NK-92 (cell line): Measurements from ENCODE around the gene CAMSAP1.

Experiments used
- DNase-seq: peaks from one replicate; lab custom pipeline; 2025; ENCODE audit not compliant: unreplicated experiment; lab: John Stamatoyannopoulos, UW

CAMSAP1 gene

DNA sequence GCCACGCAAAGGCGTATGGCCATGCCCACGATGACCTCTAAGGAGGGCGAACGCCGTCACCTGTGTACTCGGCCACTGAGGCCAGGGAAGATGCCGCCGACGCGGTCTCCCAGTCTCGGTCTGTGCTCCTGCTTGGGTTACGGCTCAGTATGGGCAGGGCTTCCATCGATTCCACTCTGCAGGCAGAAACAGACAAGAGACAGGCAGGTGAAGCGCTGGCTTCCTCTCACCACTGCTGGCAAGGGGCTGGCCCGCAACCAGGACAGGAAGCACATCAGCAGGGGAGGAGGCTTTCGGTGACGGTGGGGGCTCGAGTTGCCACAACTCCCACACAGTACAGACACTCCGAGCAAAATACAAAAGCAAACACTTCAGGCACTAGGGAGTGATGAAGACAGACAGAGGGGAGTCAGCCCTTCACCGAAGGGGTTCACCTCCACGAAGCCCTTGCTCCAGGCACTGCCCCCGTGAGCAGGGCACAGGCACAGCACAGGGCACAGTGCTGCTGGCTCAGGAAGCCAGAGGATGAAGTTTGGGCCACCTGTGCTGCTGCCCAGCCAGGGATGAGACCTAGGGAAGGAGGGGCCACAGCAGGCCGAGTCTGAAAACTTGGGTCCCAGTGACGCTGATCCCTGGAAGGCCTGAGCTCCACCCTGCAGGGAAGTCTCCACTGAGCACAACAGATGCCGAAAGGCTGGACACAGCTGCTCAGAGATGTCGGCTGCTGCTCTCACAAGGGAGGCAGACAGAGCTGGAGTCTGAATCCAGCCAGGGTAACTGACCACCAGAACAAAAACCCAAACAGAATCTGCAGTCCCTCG, 91.3 kb downstream of the CAMSAP1 start:
- DNase-seq = no peak

DNA sequence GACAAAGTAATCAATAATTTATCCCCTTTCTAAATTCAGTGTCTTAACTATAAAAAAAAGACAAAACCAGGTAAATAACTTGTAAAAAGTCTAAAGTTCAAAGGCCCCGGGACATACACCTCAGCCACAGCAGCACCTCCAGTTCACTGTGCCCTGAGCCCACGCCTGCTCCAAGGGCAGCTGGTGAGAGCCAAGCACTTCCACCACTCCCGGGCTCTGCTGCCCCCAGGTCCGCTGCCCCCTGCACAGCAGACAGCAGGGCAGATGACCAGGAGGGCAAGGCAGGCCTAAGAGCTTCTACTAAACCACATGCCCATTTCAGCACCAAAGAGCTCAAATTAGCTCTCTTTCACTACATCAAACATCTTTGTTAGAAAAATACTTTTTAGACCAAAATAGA, 91.9 kb downstream of the CAMSAP1 start:
- no peak for DNase-seq

DNA sequence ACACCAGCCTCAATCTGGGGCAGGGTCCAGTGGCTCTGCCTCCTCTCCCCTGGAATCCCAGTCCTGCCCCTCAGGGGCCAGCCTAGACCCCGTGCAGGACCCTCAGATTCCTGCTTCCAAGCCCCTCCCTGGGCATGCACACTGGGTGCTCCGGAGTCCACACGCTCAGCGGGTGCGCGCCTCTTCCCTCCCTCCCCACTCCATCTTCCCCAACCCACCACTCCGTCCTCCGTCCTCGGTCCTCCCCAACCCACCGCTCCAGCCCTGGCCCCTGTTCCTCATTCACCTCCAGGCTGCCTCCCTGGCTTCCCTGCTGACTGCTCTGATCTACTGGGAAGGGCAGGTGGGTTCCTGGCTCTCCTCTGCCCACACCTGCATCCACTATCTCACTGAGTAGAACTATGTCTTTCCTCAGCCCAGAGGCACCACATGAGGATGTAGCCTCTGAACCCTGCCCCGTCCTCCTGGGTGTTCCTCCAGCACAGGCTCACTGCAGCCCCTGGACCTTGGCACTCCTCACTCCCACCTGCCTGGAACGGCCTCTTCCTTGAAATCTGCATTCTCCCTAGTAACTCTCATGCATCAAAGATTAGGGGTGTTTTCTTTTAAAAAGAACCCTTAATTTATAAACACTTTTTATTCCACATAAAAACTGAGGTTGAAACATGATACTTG, 92.8 kb downstream of the CAMSAP1 start:
- DNase-seq = no peak

DNA sequence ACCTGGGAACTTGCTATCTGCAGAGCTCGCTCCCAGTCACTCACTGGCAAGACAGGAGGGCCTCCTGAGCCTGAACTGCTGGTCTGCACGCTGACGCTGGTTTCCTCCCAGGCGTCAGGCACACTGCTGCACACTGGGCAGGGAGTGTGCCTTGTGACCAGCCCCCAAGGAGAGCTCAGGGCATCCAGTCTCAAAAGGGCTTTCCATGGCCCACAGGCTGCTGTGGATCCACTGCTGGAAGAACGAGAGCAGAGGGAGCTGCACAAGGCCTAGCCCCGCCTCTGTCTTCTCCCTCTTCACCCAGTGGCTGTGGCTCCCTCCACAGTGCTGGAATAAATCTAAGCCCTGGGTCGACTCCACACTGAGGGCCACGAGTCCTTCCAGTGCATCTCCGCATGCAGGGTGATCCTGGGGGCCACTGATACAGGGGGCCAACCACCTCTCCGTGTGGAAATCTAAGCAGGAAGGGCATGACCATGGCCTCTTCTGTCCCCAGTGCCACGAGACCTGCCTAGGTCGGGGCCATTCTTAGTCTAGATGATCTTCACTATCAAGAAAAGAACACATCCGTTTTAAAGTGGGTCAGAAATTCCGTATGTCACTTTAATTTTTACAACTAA, 93.6 kb downstream of the CAMSAP1 start:
- no peak for DNase-seq

DNA sequence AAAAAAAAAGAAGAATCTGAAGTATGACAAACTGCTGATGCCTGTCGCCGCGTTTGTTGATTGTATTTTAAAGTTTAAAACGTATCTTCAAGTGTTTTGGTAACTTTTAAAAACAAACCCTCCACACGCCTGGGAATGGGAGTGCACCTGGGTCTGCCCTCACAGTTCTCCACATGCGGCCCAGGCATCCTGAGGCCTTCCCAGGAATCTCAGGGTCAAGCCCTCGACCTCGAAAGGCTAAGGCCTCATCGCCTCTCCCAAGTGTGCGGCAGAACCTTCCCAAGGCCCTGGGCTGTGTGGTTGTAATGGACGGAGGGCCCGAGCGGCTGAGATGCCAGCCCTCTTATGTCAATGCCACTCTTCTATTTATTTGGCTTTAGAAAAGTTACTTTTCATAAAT, 94.4 kb downstream of the CAMSAP1 start:
- DNase-seq = no peak

DNA sequence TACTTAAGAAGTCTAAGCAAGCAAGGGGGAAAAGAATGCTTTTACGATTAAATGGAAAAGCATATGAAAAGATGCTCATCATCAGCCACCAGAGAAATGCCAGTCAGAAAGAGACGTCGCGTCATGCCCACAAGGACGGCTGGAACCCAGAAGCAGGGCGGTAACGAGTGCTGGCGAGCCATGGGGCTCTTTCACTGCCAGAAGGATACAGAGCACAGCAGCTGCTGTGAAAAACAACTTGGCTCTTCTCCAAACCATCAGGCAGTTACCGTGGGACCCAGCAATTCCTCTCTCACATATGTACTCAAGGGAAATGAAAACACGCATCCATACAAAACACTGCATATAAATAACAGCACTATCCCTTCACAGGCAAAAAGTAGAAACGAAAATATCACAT, 95.5 kb downstream of the CAMSAP1 start:
- DNase-seq = no peak

DNA sequence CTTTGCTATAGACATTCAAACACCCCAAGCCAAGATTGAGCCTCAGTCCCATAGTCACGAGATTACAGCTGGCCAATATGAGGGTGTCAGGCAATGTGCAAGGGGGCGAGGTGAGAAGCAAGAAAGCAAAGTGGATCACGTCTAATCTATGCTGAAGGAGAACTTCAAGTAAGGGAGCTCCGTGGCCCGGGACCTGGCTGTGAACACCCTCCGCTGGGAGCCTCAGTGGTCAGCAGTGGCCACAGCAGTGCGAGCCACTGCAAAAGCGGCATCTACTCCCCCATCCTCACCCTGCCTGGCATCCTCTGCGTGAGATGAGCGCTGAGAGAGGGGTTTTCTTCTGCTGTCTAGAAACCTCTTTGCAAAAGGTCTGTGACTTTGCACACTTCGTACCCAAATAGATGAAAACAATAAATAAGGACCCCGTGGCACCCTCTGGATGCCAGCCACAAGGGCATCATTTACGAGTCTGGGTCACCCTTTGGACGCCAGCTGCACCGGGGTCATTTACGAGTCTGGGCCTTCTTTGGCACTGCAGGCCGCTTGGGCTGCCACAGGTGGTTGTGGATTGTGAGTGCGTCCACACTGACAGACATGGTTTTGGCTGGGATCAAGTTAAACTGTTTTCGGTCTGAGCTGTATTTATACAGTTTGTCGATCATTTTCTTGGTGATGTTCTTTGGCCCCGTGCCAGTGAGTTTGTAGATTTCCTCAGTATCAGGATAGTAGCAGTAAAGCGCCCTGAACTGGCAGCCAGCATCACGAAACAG, 96.4 kb downstream of the CAMSAP1 start:
- DNase-seq = no peak

DNA sequence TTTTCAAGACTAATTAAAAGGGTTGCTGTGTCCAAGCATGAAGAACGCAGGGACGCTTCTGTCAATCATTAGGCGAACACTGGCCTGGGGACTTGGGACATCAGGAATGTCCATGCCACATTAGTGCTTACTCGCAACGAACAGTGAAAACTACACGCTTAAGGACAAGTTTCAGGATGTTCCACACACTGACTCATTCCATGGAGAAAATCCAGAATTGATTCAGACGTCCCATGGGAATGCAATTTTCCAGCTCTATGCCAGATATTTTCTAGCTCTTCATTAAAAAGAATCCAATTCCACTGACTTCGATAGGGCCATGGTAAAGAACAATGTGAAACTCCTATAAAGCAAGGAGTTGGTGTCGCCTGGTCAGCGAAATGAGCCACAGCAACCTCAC, 98.2 kb downstream of the CAMSAP1 start:
- no peak for DNase-seq

DNA sequence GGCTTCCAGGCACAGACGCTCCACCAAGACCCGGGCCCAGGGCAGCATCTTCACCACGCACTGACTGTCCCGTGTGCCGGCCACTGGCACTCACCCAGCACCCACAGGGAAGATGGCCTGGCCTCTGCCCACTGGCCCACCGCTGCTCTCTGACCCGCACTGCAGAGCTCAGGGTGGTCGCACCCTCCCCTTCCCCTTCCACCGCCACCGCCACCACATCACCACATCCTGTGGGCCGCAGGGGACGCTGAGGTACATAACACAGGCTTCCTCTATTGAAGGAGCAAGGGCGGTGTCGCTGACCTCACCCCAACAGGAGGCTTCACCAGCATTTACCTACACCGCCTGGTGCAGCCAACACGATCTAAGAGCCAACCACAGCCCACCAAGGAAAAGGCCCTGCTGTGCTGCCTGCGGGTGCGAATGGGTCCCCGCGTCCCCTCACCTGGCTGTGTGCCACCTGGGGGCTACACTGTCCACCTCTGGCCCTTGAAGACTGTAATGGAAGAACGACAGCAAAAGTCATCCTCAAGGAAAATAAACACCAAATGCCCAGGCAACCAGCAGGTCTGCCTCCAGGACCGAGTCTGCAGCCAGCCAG, 101.8 kb downstream of the CAMSAP1 start:
- no peak for DNase-seq

DNA sequence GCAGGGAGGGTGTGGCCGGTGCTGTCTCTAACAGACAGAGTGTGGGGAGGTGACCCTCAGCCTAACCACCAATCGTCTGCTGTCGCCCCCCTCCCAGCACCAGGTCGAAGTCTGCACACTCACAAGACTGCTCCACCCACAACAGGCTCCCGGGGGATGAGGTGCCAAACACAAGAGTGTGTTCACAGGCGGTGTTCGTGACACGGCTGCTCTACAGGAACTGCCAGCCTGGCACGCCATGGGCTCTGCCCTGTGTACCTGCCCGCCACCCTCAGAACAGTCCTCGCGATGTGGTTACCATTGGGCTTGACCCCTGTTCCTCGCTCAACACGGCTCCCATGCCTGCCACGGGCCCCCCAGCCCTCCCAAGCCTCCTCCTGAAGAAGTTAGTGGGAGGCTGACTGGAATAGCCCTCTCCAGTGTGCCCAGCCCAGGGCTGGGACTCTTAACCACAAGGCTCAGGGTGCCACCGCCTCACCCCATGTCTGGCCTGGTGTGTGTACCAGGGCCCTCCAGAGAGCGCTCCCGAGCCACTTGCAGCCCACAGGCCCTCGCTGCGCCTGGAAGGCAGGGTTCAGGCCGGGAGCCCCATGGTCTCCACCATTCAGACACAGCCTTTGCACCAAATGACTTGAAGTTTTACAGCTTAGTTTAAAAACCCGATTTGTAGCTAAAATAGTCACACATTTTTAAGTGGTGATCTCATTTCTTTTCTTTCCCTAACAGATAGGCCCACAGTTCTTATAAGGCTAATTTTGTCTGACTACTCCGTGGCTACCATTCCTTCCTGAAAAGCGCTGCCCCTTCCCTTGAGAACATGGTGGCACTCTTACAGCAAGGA, 102.5 kb downstream of the CAMSAP1 start:
- no peak for DNase-seq

DNA sequence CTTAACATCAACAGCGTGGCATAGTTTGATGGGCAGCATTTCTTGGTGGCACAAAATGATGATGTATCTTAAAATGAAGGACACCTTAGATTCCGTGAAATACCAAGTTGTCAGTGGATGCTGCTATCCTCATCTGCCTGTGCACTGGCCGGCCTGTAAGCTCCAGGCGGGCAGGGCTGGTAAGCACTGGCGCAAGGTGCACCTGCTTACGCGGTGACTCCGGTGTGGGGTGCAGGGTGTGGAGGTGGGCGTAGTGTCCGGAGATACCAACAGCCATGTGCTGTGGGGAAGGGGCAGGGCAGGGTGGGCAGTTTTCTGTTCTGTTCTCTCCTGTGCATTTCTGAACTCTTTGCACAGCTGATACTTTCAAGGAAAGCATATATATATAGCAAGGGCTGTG, 103.9 kb downstream of the CAMSAP1 start:
- DNase-seq = no peak

DNA sequence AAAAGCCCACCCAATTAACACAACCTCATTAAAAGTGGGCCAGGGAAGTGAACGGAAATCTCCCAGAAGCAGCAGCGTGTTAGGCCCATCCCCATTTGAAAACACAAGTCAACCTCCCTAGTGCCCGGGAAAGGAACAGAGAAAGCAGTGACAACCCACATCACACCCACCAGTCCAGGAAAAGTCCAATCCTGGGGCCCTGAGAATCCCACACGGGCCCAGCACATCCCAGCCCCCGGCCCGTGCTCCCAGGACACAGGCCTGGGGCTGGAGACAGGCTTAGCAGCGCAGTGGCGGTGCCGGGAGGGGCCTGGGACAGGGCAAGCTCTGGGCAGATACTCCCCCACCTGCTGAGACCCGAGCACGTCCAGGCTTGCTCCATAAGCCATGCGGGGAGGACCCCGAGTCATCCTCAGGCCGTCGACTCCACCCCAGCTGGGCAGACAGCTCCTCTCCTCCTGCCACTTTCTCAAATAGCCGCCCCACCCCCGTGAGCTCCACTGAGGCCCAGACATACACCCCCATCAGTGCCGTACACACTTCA, 104.4 kb downstream of the CAMSAP1 start:
- DNase-seq = no peak

DNA sequence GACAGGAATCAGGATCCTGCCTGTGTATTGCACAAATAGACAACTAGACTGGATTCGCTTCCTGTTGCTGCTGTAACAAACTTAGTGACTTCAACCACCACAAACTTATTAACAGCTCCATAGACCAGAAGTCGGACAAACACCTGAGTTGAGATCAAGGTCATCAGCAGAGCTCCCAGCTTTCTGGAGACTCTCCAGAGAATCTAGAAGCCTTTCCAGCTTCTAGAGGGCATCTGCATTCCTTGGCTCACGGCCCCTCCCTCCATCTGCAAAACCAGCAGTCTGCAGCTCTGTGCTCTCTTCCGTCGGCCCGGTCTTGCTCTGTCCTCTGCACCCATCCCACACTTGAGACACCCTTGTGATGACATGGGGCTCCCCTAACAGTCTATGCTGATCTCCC, 106.3 kb downstream of the CAMSAP1 start:
- DNase-seq = no peak

DNA sequence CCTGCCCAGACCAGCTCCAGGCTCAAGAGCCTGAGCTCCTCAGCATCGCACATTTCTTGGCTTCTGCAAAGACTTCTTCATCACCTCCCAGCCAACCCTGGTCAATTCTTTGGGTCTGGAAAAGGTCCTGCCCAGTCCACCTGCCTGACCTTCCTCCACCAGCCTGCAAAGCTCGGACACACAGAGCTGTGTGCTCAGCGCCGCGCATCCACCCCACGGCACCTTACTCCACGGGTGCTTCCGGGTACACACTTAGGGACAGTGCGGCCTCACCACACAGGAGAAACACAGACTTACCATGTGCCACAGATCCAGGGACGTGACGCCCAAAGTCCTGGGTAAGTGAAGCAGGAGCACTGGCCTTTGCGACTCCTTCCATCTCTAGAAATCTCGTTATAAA, 108.1 kb downstream of the CAMSAP1 start:
- DNase-seq = no peak

DNA sequence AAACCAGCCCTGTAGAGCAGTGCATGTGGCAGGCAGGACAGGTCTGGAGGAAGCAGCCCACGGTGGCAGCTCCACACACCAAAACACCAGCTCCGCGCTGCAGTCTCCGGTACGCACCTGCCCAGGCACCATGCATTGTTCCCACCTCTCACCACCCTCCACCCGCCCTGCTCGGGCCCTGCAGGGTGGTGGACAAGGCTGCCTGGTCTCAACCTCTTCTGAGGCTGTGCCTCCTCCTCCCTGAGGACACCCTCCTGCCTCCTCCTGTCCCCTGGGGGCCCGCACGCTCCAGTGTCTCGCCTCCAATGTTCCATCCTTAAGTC, 109.1 kb downstream of the CAMSAP1 start:
- DNase-seq = no peak

DNA sequence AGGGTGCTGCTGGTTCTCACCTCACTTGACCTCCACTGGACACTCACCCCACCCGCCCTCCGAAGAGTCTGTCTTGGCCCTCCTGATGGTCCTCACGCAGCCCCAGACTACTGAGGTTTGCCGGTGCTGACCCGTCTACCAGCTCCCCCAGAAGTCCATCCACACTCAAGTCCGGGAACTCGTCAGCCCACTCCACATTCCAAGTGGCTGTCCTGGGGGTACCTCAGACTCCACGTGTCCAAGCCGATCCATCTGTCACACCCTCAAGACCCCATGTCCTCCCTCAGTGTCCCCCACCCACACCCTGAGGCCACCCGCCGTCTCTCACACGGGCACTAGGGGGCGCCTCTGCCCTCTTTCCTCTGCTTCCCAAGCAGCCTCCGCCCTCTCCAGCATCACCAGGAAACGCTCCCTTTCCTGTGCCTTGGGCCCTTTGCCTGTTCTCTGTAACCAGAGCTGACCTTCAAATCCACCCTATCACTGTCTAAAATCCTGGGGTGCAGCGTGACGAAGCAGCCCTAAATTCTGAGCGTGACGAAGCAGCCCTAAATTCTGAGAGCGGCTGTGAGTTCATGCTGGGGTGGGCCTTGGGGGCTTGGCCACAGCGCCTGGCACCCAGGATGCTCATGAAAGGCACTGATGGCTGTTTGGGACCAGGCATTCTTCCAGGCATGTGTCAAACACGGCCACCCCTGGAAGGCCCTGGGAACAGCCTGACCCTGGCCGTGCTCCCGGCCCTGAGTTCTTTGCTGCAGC, 109.7 kb downstream of the CAMSAP1 start:
- DNase-seq = no peak

DNA sequence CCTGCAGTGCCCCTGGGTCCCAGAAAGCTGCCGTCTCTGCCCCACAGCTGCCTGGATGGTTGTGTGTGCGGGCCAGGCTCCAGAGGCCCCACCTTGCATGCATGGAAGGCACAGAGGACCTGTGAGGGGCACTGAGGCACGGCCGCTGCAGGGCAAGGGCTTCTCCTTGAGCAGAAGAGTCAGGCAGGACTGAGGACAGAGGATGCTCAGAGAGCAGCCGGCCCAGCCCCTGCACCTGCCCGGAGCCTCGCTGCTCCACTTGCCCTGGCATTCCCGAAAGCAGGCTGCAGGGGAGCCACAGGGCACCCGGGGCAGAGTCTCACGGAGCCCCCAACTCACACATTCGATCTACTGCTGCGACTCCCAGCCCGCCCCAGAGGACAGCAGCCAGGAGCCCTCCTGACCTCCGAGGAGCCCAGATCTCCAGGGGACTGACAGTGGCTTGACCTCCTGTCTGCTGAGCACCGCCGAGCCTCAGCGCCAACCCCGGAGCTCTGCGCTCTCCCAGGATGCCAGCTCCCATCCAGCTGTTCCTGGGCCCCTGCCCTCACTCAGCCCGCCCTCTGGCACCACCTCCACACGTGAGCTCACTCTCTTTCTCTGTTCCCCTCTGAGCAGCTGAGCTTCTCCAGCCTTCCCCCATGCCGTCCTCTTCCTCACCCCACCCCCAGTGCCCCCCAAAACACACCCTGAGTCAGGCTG, 110.4 kb downstream of the CAMSAP1 start:
- no peak for DNase-seq

DNA sequence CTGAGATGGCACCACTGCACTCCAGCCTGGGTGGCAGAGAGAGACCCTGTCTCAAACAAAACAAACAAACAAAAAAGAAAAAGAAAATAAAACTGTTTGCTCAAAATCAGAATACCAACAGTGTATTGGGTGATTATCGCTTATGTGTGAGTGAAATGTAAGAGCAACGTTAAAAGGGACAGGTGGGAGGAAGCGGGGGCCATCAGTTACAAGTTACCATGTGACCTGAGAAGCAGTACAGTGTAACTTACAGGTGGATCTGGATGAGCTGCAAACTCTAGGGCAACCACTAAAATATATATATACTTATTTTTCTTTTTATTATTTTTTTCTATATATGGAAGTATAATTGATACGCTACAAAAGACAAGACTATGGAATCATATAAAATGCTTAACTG, 112.0 kb downstream of the CAMSAP1 start:
- DNase-seq = no peak

DNA sequence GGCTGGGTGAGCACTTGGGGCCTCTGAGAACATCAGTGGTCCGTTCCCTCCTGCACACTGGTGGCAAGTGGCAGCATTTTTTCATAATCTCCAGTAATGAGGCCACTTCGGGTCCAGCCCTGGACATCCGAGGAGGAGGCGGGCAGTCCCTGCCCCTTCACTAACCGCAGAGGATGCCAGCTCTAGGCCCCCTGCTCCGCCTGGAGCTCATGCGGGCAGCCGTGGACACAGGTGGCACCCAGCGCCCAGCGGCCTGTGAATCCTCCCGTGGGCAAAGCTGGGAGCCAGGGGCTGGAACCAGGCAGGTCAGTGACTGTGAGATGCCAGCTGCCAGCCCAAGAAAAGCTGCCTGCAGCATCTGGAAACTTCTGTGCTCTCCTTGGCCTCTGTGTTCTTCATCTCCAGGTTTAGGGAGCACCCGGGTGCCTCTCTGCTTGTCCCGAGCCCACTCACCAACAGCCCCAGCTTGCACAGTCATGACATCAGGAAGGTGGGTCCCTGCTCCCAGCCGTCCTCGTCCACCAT, 112.9 kb downstream of the CAMSAP1 start:
- no peak for DNase-seq
